ENCODE results near the gene PRPS2. TPM values are rescaled to one million over a fixed set of nuclear protein-coding genes. Genes with fewer than 3 reads are reported as not detected.

Gene PRPS2
- polyA plus RNA-seq, 1 experiment, result 20.5 TPM

DNA sequence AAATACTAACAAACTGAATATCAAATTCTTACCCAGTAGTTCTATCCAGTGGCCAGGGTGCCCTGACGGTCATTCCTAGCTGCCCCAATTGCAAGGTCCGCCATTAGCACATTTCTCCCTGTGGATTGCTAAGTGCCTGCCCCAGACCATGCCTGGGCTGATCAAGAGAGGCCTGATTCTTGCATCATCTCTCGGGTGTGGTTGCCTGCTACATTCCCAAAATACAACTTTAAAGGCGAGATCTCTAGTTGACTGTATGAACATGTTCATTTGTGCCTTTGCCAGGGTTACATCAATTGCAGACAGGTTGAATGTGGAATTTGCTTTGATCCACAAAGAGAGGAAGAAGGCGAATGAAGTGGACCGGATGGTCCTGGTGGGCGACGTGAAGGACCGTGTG is 28.0 kb downstream of the PRPS2 start:
- CTCF ChIA-PET, result no interaction called here

DNA sequence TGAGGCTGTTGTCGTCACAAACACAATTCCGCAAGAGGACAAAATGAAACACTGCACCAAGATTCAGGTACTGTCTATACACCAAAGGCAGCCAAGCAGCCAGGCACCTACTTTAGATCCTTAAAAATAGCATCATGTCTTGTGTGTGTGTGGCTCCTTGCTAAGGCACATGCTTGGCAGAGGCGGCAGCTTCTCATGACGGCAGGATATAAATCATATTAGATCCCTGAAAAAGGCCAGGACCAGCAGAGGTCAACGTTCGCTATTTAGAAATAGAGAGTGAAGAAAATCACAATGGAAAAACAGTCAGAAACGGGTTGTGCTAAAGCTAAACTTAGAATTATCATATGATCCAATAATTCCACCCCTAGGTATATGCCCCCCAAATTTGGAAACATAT is 29.5 kb downstream of the PRPS2 start:
- ChIA-PET POLR2A (no interaction called here), CTCF (no interaction called here)
- TF ChIP-seq, protein P1, sequence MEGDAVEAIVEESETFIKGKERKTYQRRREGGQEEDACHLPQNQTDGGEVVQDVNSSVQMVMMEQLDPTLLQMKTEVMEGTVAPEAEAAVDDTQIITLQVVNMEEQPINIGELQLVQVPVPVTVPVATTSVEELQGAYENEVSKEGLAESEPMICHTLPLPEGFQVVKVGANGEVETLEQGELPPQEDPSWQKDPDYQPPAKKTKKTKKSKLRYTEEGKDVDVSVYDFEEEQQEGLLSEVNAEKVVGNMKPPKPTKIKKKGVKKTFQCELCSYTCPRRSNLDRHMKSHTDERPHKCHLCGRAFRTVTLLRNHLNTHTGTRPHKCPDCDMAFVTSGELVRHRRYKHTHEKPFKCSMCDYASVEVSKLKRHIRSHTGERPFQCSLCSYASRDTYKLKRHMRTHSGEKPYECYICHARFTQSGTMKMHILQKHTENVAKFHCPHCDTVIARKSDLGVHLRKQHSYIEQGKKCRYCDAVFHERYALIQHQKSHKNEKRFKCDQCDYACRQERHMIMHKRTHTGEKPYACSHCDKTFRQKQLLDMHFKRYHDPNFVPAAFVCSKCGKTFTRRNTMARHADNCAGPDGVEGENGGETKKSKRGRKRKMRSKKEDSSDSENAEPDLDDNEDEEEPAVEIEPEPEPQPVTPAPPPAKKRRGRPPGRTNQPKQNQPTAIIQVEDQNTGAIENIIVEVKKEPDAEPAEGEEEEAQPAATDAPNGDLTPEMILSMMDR (IDR thresholded peaks at IDR 0.05; ENCODE audit: insufficient read depth, low read depth, low read length), result no peak
- Histone ChIP-seq H3K27me3 (ENCODE audit: control insufficient read depth, insufficient read depth, low read length) (no peaks in the 10 kb centered on the region), H3K36me3 (ENCODE audit: control insufficient read depth, insufficient read depth, low read length) (peaks cover 2% of the 10 kb centered on the region), H3K4me3 (ENCODE audit: low read depth, low read length) (no peak overlapping the region)
- DNase-seq (ENCODE audit: low read depth), result no peak

More for the DNA sequence above, 28.0 kb downstream of the PRPS2 start:
- H3K36me3 ChIP-seq (ENCODE audit: control insufficient read depth, insufficient read depth, low read length), result peaks cover 2% of the 10 kb centered on the region
- POLR2A ChIA-PET, result no interaction called here
- DNase-seq (ENCODE audit: low read depth), result no peak
- H3K27me3 ChIP-seq (ENCODE audit: control insufficient read depth, insufficient read depth, low read length), result no peaks in the 10 kb centered on the region
- H3K4me3 ChIP-seq (ENCODE audit: low read depth, low read length), result no peak overlapping the region
- TF ChIP-seq, protein P1 (IDR thresholded peaks at IDR 0.05; ENCODE audit: insufficient read depth, low read depth, low read length), result no peak

DNA sequence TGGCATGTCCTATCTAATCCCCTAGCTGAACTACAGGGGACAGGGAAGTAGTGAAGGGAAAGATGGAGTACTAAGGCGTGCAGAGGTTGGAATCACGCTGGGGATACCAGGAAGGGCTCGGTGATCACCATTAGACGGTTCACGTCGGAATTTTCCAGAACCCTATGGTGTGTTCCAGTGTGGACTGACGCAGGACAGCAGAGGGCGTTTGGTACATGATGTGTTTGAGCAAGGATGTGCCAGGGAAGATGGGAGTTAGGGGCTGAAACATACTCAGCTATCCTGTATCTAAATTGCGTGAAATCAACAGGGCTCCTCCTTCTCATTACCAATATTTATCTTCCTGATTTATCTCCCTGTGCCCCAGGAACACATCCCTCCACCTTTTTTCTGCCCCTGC is 33.7 kb downstream of the PRPS2 start:
- ChIA-PET POLR2A (no interaction called here), CTCF (interaction anchor here (0.9 to 1.2 kb wide), 2 partner anchors 10 to 13 kb away, joined by 3 read pairs; no protein-coding TSS in a partner anchor)
- TF ChIP-seq, protein P1 (IDR thresholded peaks at IDR 0.05; ENCODE audit: insufficient read depth, low read depth, low read length), result no peak
- H3K27me3 ChIP-seq (ENCODE audit: control insufficient read depth, insufficient read depth, low read length), result no peaks in the 10 kb centered on the region
- no peak for DNase-seq (ENCODE audit: low read depth)
- no peak overlapping the region for H3K4me3 ChIP-seq (ENCODE audit: low read depth, low read length)
- peaks cover 2% of the 10 kb centered on the region for H3K36me3 ChIP-seq (ENCODE audit: control insufficient read depth, insufficient read depth, low read length)

DNA sequence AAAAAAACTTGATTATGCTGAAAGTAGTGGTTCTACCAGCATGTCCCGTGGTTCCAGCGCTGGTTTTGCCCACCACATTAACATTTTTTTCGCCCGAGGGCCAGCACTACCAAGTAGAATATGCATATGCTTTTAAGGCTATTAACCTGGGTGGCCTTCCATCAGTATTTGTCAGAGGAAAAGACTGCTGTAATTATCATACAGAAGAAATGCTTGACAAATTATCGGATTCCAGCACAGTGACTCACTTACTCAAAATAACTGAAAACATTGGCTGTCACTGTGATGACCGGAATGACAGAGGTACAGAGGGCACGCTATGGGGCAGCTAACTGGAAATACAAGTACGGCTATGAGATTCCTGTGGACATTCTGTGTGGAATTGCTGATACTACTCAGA is 34.6 kb downstream of the PRPS2 start:
- Histone ChIP-seq H3K4me3 (ENCODE audit: low read depth, low read length) (no peak overlapping the region), H3K27me3 (ENCODE audit: control insufficient read depth, insufficient read depth, low read length) (no peaks in the 10 kb centered on the region), H3K36me3 (ENCODE audit: control insufficient read depth, insufficient read depth, low read length) (peaks cover 2% of the 10 kb centered on the region)
- ChIA-PET CTCF (no interaction called here), POLR2A (no interaction called here)
- no peak for DNase-seq (ENCODE audit: low read depth)
- TF ChIP-seq, protein P1 (IDR thresholded peaks at IDR 0.05; ENCODE audit: insufficient read depth, low read depth, low read length), result no peak

DNA sequence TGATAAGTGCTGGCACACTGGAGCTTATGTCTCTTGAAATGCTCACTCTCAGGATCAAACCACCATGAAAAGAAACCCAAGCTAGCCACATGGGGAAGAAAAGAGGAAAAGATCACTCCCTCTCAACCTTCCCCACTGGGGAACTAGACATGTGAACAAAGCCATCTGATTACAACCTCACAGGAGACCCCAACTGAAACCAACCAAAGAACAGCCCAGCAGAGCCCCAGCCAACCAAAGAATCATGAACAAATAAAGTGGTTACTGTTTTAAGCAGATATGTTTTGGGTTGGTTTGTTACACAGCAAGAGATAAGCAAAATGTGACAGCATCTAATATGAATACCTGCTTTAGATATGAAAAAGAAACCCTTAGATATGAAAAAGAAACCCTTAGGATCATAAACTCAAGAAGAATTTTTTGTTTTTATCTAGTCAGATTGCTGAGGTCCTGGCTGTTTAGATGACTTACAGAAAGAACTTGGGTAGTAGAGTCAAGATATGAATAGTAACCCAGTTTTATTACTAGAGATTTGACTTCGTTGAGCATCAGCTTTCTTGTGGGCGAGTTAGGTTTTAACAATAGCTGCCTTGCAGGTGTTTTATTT is 52.0 kb downstream of the PRPS2 start:
- H3K36me3 ChIP-seq (ENCODE audit: control insufficient read depth, insufficient read depth, low read length), result no peaks in the 10 kb centered on the region
- ChIA-PET CTCF (interaction anchor here (0.8 kb wide), 1 partner anchor 58 kb away, joined by 3 read pairs; no protein-coding TSS in a partner anchor), POLR2A (no interaction called here)
- H3K27me3 ChIP-seq (ENCODE audit: control insufficient read depth, insufficient read depth, low read length), result no peaks in the 10 kb centered on the region
- H3K4me3 ChIP-seq (ENCODE audit: low read depth, low read length), result no peak overlapping the region
- TF ChIP-seq, protein P1 (IDR thresholded peaks at IDR 0.05; ENCODE audit: insufficient read depth, low read depth, low read length), result no peak
- DNase-seq (ENCODE audit: low read depth), result no peak
